GM12878 (cell line): ENCODE data around the gene ERLEC1. TPM values are rescaled to one million over a fixed set of nuclear protein-coding genes. Genes with fewer than 3 reads are reported as not detected.

Experiments
- BHLHE40 ChIP-seq, 2 experiments: fragments of 450-650 bp in 1 of 2; IDR thresholded peaks; 2 replicates each; pipeline ENCODE4 v1.6.1; 2011 to 2017; ENCODE audit warnings: low read depth in 2 of 2, borderline replicate concordance in 1 of 2, improper control_type of control experiment in 1 of 2, low read length in 1 of 2, mild to moderate bottlenecking in 1 of 2
- CHD1 ChIP-seq: IDR thresholded peaks from 2 replicates; pipeline ENCODE4 v1.6.1; 2012; ENCODE audit warnings: low read depth, low read length, improper control_type of control experiment
- CHD4 ChIP-seq: fragments of 200-600 bp; sonication (generic); IDR thresholded peaks from 2 replicates; pipeline ENCODE4 v1.6.1; 2016; ENCODE audit warnings: mild to moderate bottlenecking
- E2F8 ChIP-seq: fragments of 450-650 bp; IDR thresholded peaks from 2 replicates; pipeline ENCODE4 v1.6.1; 2018; ENCODE audit warnings: mild to moderate bottlenecking, low read depth, moderate library complexity; ENCODE audit not compliant: partially characterized antibody
- KDM1A ChIP-seq: fragments of 200-600 bp; sonication (generic); IDR thresholded peaks from 2 replicates; pipeline ENCODE4 v1.6.1; 2016; ENCODE audit warnings: borderline replicate concordance
- NFIC ChIP-seq: IDR thresholded peaks from 2 replicates; pipeline ENCODE4 v1.6.1; 2012; ENCODE audit warnings: low read depth, mild to moderate bottlenecking, inconsistent platforms, low read length, moderate library complexity
- PKNOX1 ChIP-seq: fragments of 450-650 bp; IDR thresholded peaks from 2 replicates; pipeline ENCODE4 v1.6.1; 2016; ENCODE audit warnings: mild to moderate bottlenecking
- REST ChIP-seq: IDR thresholded peaks from 2 replicates; pipeline ENCODE4 v1.6.1; 2012; ENCODE audit warnings: mild to moderate bottlenecking, low read depth, low read length
- SKIL ChIP-seq: fragments of 450-650 bp; IDR thresholded peaks from 2 replicates; pipeline ENCODE4 v1.6.1; 2017; ENCODE audit warnings: mild to moderate bottlenecking, low read depth, inconsistent platforms; ENCODE audit not compliant: poor library complexity, severe bottlenecking
- ZBTB4 ChIP-seq: fragments of 450-650 bp; formaldehyde crosslinking; IDR thresholded peaks from 2 replicates; pipeline ENCODE4 v1.4.0; 2022; ENCODE audit warnings: mild to moderate bottlenecking, moderate library complexity
- ZZZ3 ChIP-seq: IDR thresholded peaks from 2 replicates; pipeline ENCODE4 v1.6.1; 2011; ENCODE audit warnings: low read depth; ENCODE audit not compliant: control insufficient read depth, insufficient read length
- polyA plus RNA-seq, 11 experiments: library from polyadenylated mRNA; depleted of rRNA in 4 of 11; unstranded in 6 of 11; stranded (reverse) in 5 of 11; fragments of >200 nt; fragmentation: Nextera tagmentation in 4 of 11; fragmentation: Illumina TruSeq in 1 of 11; extraction: Ambion mirVana in 4 of 11; extraction: Trizol in 1 of 11; gene quantifications; 1 replicate in 1 of 11; 2 replicates in 10 of 11; pipeline versions ENCODE4 v1.2.1 to v1.2.3, GENCODE V29; 2011 to 2016; ENCODE audit warnings: inconsistent platforms in 2 of 11, missing spikeins in 2 of 11, low read depth in 1 of 11
- total RNA-seq, 4 experiments: library from RNA; depleted of rRNA in 3 of 4; stranded (reverse); fragments of >200 nt in 3 of 4; fragmentation: Illumina TruSeq in 1 of 4; extraction: Trizol in 1 of 4; gene quantifications; 2 replicates each; pipeline versions ENCODE4 v1.2.1 to v1.2.3, GENCODE V29; 2013 to 2021

Gene ERLEC1
- total and polyA plus RNA-seq, 10 of the 15 experiments (the other 5 are each of a cell fraction or from before 2014, with no cell fraction given) = 14.1 to 52.2 (median 30.0) TPM

- TF ChIP-seq E2F8 (no peak), CHD4 (no peak), SKIL (no peak), PKNOX1 (peak; percentile 47; the same call in 1 of the 2 replicates), BHLHE40 (IDR thresholded peaks at IDR 0.05; ENCODE audit: borderline replicate concordance in 1 of 2, low read depth in 2 of 2, low read length in 1 of 2) (0 out of 4 replicates have a peak, but pooled peaks of 1 of the 2 experiments have one; percentile 18), REST (no peak), NFIC (no peak), CHD1 (no peak), ZBTB4 (CRISPR knock-in tag) (no peak), KDM1A (no peak), ZZZ3 (no peak)
Observed at GRCh38 chr2:53767405-53768241, 19.2 kb upstream of the ERLEC1 start, which contains the start of gene CHAC2 (continued).
